ENCODE results near the gene PARVG. TPM values are rescaled to one million over a fixed set of nuclear protein-coding genes. Genes with fewer than 3 reads are reported as not detected.

PARVG gene
- total RNA-seq, 1 experiment from 2014 or later: 1.3 TPM

GRCh38 chr22:44151676-44152075 is 29.0 kb upstream of the PARVG start:
- no peak overlapping the region for H3K14ac ChIP-seq (ENCODE audit: insufficient read depth, low read length)
- no peaks in the 10 kb centered on the region for H3K23me2 ChIP-seq (ENCODE audit: insufficient read length, low read depth, low read length, poor library complexity, severe bottlenecking)
- H3K79me2 ChIP-seq (ENCODE audit: insufficient read depth, low read length): no peaks in the 10 kb centered on the region
- no peak overlapping the region for H2BK12ac ChIP-seq (ENCODE audit: insufficient read length, low read depth, low read length)
- Mint-ChIP-seq H3K27me3 (ENCODE audit: low read depth) (no peaks in the 10 kb centered on the region; the same call in 1 of the 2 replicates), H3K36me3 (ENCODE audit: insufficient read depth in 1 of 3, low read depth in 3 of 3) (no peaks in the 10 kb centered on the region; a peak in 1 of 7 replicates), H3K4me1 (peaks cover 32% of the 10 kb centered on the region in 2 experiments), H3K4me3 (no peak overlapping the region), H3K27ac (peak overlapping the region in 1 of 3 experiments; percentile 89; a peak in 2 of 7 replicates), H3K9me3 (no peaks in the 10 kb centered on the region)
- H3K18ac ChIP-seq (ENCODE audit: insufficient read length, low read depth, low read length): no peak overlapping the region
- no peaks in the 10 kb centered on the region for H3K9me3 ChIP-seq (ENCODE audit: control insufficient read depth, low read depth, low read length)
- H4K20me1 ChIP-seq (ENCODE audit: control insufficient read depth, insufficient read depth, insufficient read length): no peaks in the 10 kb centered on the region
- H4K5ac ChIP-seq (ENCODE audit: insufficient read length, low read depth, low read length): no peak overlapping the region
- no peak overlapping the region for H2AK5ac ChIP-seq (ENCODE audit: insufficient read length, low read length)
- no peak overlapping the region for H3K23ac ChIP-seq (ENCODE audit: insufficient read length, low read depth, low read length)
- no peak overlapping the region for H2BK20ac ChIP-seq (ENCODE audit: low read depth, low read length, poor library complexity, severe bottlenecking)
- no peaks in the 10 kb centered on the region for H3K79me1 ChIP-seq (ENCODE audit: insufficient read depth, low read depth, low read length, poor library complexity, severe bottlenecking)
- no peak overlapping the region for H3K9ac ChIP-seq (ENCODE audit: extremely low read depth, insufficient read length, low read length)
- no peak overlapping the region for H4K8ac ChIP-seq (replicated peaks; ENCODE audit: insufficient read length, low read depth, low read length)
- H3K4me2 ChIP-seq (ENCODE audit: insufficient read depth, insufficient read length, low read length): no peak overlapping the region
- H3K56ac ChIP-seq (ENCODE audit: insufficient read length, low read depth, low read length): no peak overlapping the region
- H3K4me1 ChIP-seq (ENCODE audit: insufficient read depth, low read length): peaks cover 17% of the 10 kb centered on the region
- H2BK5ac ChIP-seq (ENCODE audit: insufficient read length, low read length): no peak overlapping the region
- DNase-seq: no peak
- H2BK120ac ChIP-seq (ENCODE audit: low read depth, low read length, poor library complexity, severe bottlenecking): no peak overlapping the region
- H3T11ph ChIP-seq (ENCODE audit: low read length): no peak overlapping the region
- TF ChIP-seq, protein P1, sequence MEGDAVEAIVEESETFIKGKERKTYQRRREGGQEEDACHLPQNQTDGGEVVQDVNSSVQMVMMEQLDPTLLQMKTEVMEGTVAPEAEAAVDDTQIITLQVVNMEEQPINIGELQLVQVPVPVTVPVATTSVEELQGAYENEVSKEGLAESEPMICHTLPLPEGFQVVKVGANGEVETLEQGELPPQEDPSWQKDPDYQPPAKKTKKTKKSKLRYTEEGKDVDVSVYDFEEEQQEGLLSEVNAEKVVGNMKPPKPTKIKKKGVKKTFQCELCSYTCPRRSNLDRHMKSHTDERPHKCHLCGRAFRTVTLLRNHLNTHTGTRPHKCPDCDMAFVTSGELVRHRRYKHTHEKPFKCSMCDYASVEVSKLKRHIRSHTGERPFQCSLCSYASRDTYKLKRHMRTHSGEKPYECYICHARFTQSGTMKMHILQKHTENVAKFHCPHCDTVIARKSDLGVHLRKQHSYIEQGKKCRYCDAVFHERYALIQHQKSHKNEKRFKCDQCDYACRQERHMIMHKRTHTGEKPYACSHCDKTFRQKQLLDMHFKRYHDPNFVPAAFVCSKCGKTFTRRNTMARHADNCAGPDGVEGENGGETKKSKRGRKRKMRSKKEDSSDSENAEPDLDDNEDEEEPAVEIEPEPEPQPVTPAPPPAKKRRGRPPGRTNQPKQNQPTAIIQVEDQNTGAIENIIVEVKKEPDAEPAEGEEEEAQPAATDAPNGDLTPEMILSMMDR (conservative IDR thresholded peaks at IDR 0.05): no peak
- H2BK15ac ChIP-seq (ENCODE audit: low read depth, low read length): no peak overlapping the region
- WGBS (ENCODE audit: extremely low coverage, insufficient read length, low lambda C conversion rate): no CpG with 5 or more reads among the region's 4 CpGs
- H4K91ac ChIP-seq (ENCODE audit: insufficient read length, low read depth, low read length): no peak overlapping the region
- no peak overlapping the region for H2AFZ ChIP-seq (ENCODE audit: low read length)
- no peaks in the 10 kb centered on the region for H3K27me3 ChIP-seq (ENCODE audit: insufficient read depth, low read length)
- no peak overlapping the region for H3K27ac ChIP-seq (ENCODE audit: insufficient read length, low read depth, low read length)
- H3K4ac ChIP-seq (ENCODE audit: low read depth, low read length): no peak overlapping the region

All from H9 (cell line).